RWPE2 (cell line): ENCODE measurements around the gene DBNL.

ENCODE experiments used
- ATAC-seq: fragments of 200-7000 bp; cut with Tn5 transposase; 3 replicates; pipeline ENCODE4 v1.9.1; 2021; ENCODE audit warnings: low read depth
- DNase-seq: peaks from one replicate; pipeline ENCODE4 v3.0.0-alpha.2; 2020; ENCODE audit warnings: low spot score
- H3K27ac ChIP-seq: fragments of 450-650 bp; 2 replicates; pipeline ENCODE4 v1.5.1; 2017; ENCODE audit warnings: mild to moderate bottlenecking; ENCODE audit not compliant: poor library complexity, severe bottlenecking
- H3K27me3 ChIP-seq: fragments of 250-450 bp; sonication (Bioruptor Pico); 2 replicates; pipeline ENCODE4 v1.5.1; 2021; ENCODE audit warnings: mild to moderate bottlenecking, moderate library complexity; ENCODE audit not compliant: insufficient read depth, poor library complexity, severe bottlenecking
- H3K36me3 ChIP-seq: fragments of 250-450 bp; sonication (Bioruptor Pico); 2 replicates; pipeline ENCODE4 v1.5.1; 2020; ENCODE audit warnings: low read depth, mild to moderate bottlenecking, moderate library complexity
- H3K4me1 ChIP-seq: fragments of 250-450 bp; sonication (Bioruptor Pico); 2 replicates; pipeline ENCODE4 v1.5.1; 2021; ENCODE audit warnings: mild to moderate bottlenecking, moderate library complexity; ENCODE audit not compliant: insufficient read depth, poor library complexity, severe bottlenecking
- H3K4me3 ChIP-seq: fragments of 250-450 bp; sonication (Bioruptor Pico); 2 replicates; pipeline ENCODE4 v1.5.1; 2021; ENCODE audit warnings: mild to moderate bottlenecking, moderate library complexity; ENCODE audit not compliant: severe bottlenecking
- H3K9me3 ChIP-seq: fragments of 250-450 bp; sonication (Bioruptor Pico); 2 replicates; pipeline ENCODE4 v1.5.1; 2021; ENCODE audit warnings: mild to moderate bottlenecking, moderate library complexity; ENCODE audit not compliant: severe bottlenecking
- TF ChIP-seq, protein P1 (sequence below): fragments of 450-650 bp; IDR thresholded peaks from one replicate; pipeline ENCODE4 v1.5.1; 2017; ENCODE audit warnings: mild to moderate bottlenecking, moderate library complexity; ENCODE audit not compliant: poor library complexity, severe bottlenecking

Gene DBNL

DNA sequence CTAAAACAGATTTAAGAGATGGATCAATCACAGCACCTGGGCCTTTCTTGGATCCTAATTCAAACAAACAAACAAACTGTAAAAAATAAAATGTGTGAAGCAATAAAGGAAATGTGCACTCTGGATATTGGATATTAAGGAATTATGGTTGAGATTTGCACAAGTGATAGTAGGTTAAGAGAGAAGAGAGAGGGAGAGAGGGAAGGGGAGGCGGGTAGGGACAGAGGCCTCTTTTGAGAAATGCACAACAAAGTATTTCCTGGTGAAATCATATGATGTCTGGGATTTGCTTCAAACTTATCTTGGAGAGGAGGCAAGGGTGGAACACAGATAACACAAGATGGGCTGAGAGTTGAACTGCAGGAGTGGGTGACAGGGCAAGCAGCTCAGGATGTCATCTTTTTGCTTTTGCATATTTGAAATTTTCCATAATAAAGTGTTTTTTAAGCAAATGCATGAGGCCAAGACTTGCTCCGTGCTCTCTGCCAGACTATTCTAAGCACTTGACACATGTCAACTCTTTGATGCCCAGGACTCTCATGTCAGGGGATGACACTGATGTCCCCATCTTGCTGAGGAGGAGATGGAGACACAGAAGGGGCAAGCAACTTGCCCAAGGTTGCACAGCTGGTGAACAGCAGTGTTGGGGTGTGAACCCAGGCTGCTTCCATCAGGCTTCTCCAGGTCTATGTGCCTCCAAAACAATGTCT lies 50.5 kb downstream of the DBNL start:
- no peaks in the 10 kb centered on the region for H3K9me3 ChIP-seq
- no peak for ATAC-seq
- DNase-seq = no peak
- H3K4me3 ChIP-seq = no peak overlapping the region
- H3K36me3 ChIP-seq = no peaks in the 10 kb centered on the region
- no peak overlapping the region for H3K27ac ChIP-seq
- no peaks in the 10 kb centered on the region for H3K4me1 ChIP-seq
- H3K27me3 ChIP-seq = no peaks in the 10 kb centered on the region
- TF ChIP-seq, protein P1, sequence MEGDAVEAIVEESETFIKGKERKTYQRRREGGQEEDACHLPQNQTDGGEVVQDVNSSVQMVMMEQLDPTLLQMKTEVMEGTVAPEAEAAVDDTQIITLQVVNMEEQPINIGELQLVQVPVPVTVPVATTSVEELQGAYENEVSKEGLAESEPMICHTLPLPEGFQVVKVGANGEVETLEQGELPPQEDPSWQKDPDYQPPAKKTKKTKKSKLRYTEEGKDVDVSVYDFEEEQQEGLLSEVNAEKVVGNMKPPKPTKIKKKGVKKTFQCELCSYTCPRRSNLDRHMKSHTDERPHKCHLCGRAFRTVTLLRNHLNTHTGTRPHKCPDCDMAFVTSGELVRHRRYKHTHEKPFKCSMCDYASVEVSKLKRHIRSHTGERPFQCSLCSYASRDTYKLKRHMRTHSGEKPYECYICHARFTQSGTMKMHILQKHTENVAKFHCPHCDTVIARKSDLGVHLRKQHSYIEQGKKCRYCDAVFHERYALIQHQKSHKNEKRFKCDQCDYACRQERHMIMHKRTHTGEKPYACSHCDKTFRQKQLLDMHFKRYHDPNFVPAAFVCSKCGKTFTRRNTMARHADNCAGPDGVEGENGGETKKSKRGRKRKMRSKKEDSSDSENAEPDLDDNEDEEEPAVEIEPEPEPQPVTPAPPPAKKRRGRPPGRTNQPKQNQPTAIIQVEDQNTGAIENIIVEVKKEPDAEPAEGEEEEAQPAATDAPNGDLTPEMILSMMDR = no peak

DNA sequence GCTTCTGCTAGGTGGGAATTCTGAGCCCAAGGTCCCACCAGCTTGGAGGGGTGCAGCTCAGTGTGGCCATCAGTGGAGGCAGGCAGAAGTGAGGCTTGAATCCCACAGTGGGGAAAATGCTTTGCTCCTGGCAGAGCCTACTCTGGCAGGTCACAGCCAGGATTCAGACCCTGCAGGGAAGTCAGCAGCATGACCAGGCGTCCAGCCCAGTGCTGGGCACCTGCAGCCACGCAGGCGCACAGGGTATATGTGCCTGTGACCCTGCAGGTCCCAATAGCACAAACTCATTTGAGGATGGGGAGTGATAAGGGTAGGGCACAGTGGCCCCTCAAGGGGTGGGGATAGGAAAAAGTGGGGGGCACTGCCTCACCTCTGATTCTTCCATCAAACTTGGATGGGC lies 51.3 kb downstream of the DBNL start:
- Histone ChIP-seq H3K27me3 (no peaks in the 10 kb centered on the region), H3K4me1 (no peaks in the 10 kb centered on the region), H3K4me3 (no peak overlapping the region), H3K36me3 (no peaks in the 10 kb centered on the region), H3K9me3 (no peaks in the 10 kb centered on the region), H3K27ac (no peak overlapping the region)
- DNase-seq (no peak), ATAC-seq (no peak)
- TF ChIP-seq, protein P1 = no peak

DNA sequence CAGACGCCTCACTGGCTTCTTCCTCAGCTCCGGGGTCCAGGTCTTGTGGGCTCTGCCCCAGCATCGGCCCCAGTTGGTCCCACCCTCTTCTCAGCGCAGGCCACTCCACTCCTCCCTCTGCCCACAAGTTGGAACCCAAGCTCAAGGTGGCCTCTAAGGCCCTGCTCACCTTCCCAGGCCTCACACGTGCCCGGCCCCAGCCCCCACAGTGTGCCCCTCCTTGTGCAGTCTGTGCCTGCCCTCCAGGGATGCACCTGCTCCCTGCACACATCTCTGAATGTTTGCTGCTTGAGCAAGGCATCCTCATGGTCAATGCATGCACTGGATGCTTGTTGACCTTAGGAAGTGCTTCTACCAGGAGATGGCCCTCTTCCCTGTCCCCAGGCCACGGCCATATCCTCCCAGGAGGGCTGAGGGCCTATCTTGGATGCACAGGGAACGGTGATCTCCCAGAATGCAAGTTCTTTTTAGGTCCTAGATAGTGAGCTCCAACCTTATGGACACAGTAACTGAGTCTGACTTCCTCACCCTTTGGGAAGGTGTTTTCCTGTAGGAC lies 51.9 kb downstream of the DBNL start:
- DNase-seq = no peak
- no peak overlapping the region for H3K4me3 ChIP-seq
- H3K27me3 ChIP-seq = no peaks in the 10 kb centered on the region
- ATAC-seq = no peak
- no peak overlapping the region for H3K27ac ChIP-seq
- H3K4me1 ChIP-seq = no peaks in the 10 kb centered on the region
- TF ChIP-seq, protein P1 = no peak
- no peaks in the 10 kb centered on the region for H3K9me3 ChIP-seq
- no peaks in the 10 kb centered on the region for H3K36me3 ChIP-seq

DNA sequence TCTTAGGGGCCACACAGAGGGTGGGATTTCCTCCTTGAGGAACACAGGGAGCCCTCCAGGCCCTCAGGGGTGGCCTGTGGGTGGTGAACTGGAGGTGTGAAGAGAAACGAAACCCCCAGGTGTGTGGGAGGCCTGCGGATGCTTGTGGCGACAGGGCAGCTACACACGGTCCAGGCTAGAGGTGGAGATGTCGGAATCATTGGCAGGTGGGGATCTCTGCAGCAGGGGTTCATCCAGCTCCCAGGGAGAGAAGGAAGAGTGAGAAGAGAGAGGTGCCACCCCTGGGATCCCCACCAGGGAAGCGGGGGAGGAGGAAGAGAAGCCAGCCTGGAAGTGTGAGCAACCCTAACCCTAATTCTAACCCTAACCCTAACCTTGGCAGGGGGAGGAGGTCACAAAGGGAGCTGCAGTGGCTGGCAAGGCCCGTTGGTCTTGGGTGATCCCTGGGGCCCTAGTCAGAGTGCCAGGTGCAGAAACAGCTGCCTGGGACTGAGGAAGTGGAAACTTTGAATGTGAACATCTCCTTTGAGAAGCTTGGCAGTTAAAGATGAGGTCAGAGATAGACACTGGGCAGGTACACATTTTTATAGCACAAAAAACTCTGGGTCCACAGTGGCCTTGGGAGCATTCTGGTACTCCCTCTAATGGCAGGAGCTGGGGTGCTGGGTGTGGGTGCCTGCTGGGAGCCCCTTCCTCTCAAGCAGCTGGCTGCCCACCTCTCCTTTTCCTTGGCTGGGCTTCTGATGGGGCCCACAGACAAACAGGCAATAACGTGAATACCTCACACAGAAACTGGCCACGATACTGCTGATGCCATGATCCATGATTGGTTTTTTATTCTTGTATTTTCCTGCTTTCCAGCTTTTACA lies 52.8 kb downstream of the DBNL start:
- no peak; the same call in 2 of the 3 replicates for ATAC-seq
- no peaks in the 10 kb centered on the region for H3K9me3 ChIP-seq
- H3K27ac ChIP-seq = no peak overlapping the region
- H3K4me1 ChIP-seq = peaks cover 3% of the 10 kb centered on the region
- DNase-seq = no peak
- no peaks in the 10 kb centered on the region for H3K36me3 ChIP-seq
- TF ChIP-seq, protein P1 = no peak
- no peak overlapping the region for H3K4me3 ChIP-seq
- H3K27me3 ChIP-seq = no peaks in the 10 kb centered on the region
